ENCODE data around the gene MSH4.

GRCh38 chr1:75795703-75796193 is 934 bp upstream of the MSH4 start:
- TF ChIP-seq POLR2AphosphoS5 (IDR thresholded peaks at IDR 0.05; ENCODE audit: low read depth, low read length) (no peak; the same call in 1 of the 2 replicates), TAF1 (IDR thresholded peaks at IDR 0.05; ENCODE audit: low read depth, low read length) (no peak), POLR2A (IDR thresholded peaks at IDR 0.05; ENCODE audit: low read depth, low read length) (peak; percentile 75; the same call in 1 of the 2 replicates), POU2F2 (IDR thresholded peaks at IDR 0.05; ENCODE audit: low read depth, low read length) (peak; percentile 31; the same call in 1 of the 2 replicates)
